WTC11 (cell line): Measurements from ENCODE around the gene SORCS1.

Experiments used
- FOXJ3 ChIP-seq: sonication (generic); formaldehyde crosslinking; IDR thresholded peaks from 2 replicates; pipeline ENCODE4 v1.9.0; 2021; ENCODE audit warnings: missing genetic modification reagents, mild to moderate bottlenecking, borderline replicate concordance
- IRF2 ChIP-seq: sonication (generic); formaldehyde crosslinking; IDR thresholded peaks from 2 replicates; pipeline ENCODE4 v1.8.0; 2022; ENCODE audit warnings: low read depth, missing genetic modification reagents, borderline replicate concordance
- KAT7 ChIP-seq: sonication (generic); formaldehyde crosslinking; IDR thresholded peaks from 2 replicates; pipeline ENCODE4 v1.8.1; 2023; ENCODE audit warnings: missing genetic modification reagents, mild to moderate bottlenecking, borderline replicate concordance
- MLX ChIP-seq: sonication (generic); formaldehyde crosslinking; IDR thresholded peaks from 2 replicates; pipeline ENCODE4 v1.8.1; 2023; ENCODE audit warnings: mild to moderate bottlenecking, missing genetic modification reagents, moderate library complexity
- USF2 ChIP-seq: sonication (generic); formaldehyde crosslinking; IDR thresholded peaks from 2 replicates; pipeline ENCODE4 v1.8.1; 2023; ENCODE audit warnings: mild to moderate bottlenecking, missing genetic modification reagents, moderate library complexity
- ZNF671 ChIP-seq: fragments of 250-450 bp; sonication (Bioruptor Pico); IDR thresholded peaks from 2 replicates; pipeline ENCODE4 v1.8.0; 2021; ENCODE audit warnings: mild to moderate bottlenecking
- TF ChIP-seq, protein P1 (sequence below): sonication (generic); formaldehyde crosslinking; IDR thresholded peaks from 2 replicates; pipeline ENCODE4 v1.8.1; 2023; ENCODE audit warnings: mild to moderate bottlenecking, missing genetic modification reagents, borderline replicate concordance
- TF ChIP-seq, protein P2 (sequence below): fragments of 200-600 bp; IDR thresholded peaks from 2 replicates; pipeline ENCODE4 v1.8.0; 2022; ENCODE audit warnings: antibody characterized with exemption
- TF ChIP-seq, protein P3 (sequence below): sonication (generic); formaldehyde crosslinking; IDR thresholded peaks from 2 replicates; pipeline ENCODE4 v1.8.0; 2022; ENCODE audit warnings: mild to moderate bottlenecking, missing genetic modification reagents
- TF ChIP-seq, protein P4 (sequence below): sonication (generic); formaldehyde crosslinking; conservative IDR thresholded peaks from 2 replicates; pipeline ENCODE4 v1.8.1; 2023; ENCODE audit warnings: mild to moderate bottlenecking, low read depth, missing genetic modification reagents, moderate library complexity
- TF ChIP-seq, protein P5 (sequence below): sonication (generic); formaldehyde crosslinking; IDR thresholded peaks from 2 replicates; pipeline ENCODE4 v1.8.0; 2022; ENCODE audit warnings: mild to moderate bottlenecking, missing genetic modification reagents

DNA sequence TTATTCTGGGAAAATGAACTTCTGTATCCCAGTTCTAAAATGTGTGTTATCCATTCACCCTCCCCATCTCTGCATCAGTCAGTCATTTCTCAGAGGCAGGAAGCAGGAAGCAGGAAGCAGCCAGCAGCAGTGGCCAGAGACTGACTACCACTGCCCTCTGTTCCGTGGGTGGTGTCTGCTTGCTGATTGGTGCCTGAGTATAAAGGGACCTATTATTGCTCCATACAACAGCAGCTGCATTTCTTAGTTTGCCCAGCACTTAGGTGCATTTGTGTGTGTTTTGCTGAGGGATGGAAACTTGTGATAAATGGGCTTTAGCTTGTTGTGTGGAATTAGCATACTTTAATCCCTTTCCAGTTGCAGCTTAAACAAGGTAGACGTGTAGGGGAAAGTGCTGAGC lies 582.2 kb downstream of the SORCS1 start:
- TF ChIP-seq MLX (CRISPR knock-in tag) (no peak), USF2 (CRISPR knock-in tag) (no peak), IRF2 (CRISPR knock-in tag) (no peak), ZNF671 (CRISPR knock-in tag) (no peak), KAT7 (CRISPR knock-in tag) (no peak), FOXJ3 (CRISPR knock-in tag) (no peak)
- TF ChIP-seq, protein P1, sequence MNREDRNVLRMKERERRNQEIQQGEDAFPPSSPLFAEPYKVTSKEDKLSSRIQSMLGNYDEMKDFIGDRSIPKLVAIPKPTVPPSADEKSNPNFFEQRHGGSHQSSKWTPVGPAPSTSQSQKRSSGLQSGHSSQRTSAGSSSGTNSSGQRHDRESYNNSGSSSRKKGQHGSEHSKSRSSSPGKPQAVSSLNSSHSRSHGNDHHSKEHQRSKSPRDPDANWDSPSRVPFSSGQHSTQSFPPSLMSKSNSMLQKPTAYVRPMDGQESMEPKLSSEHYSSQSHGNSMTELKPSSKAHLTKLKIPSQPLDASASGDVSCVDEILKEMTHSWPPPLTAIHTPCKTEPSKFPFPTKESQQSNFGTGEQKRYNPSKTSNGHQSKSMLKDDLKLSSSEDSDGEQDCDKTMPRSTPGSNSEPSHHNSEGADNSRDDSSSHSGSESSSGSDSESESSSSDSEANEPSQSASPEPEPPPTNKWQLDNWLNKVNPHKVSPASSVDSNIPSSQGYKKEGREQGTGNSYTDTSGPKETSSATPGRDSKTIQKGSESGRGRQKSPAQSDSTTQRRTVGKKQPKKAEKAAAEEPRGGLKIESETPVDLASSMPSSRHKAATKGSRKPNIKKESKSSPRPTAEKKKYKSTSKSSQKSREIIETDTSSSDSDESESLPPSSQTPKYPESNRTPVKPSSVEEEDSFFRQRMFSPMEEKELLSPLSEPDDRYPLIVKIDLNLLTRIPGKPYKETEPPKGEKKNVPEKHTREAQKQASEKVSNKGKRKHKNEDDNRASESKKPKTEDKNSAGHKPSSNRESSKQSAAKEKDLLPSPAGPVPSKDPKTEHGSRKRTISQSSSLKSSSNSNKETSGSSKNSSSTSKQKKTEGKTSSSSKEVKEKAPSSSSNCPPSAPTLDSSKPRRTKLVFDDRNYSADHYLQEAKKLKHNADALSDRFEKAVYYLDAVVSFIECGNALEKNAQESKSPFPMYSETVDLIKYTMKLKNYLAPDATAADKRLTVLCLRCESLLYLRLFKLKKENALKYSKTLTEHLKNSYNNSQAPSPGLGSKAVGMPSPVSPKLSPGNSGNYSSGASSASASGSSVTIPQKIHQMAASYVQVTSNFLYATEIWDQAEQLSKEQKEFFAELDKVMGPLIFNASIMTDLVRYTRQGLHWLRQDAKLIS (CRISPR knock-in tag): no peak
- TF ChIP-seq, protein P2, sequence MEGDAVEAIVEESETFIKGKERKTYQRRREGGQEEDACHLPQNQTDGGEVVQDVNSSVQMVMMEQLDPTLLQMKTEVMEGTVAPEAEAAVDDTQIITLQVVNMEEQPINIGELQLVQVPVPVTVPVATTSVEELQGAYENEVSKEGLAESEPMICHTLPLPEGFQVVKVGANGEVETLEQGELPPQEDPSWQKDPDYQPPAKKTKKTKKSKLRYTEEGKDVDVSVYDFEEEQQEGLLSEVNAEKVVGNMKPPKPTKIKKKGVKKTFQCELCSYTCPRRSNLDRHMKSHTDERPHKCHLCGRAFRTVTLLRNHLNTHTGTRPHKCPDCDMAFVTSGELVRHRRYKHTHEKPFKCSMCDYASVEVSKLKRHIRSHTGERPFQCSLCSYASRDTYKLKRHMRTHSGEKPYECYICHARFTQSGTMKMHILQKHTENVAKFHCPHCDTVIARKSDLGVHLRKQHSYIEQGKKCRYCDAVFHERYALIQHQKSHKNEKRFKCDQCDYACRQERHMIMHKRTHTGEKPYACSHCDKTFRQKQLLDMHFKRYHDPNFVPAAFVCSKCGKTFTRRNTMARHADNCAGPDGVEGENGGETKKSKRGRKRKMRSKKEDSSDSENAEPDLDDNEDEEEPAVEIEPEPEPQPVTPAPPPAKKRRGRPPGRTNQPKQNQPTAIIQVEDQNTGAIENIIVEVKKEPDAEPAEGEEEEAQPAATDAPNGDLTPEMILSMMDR: no peak
- TF ChIP-seq, protein P3, sequence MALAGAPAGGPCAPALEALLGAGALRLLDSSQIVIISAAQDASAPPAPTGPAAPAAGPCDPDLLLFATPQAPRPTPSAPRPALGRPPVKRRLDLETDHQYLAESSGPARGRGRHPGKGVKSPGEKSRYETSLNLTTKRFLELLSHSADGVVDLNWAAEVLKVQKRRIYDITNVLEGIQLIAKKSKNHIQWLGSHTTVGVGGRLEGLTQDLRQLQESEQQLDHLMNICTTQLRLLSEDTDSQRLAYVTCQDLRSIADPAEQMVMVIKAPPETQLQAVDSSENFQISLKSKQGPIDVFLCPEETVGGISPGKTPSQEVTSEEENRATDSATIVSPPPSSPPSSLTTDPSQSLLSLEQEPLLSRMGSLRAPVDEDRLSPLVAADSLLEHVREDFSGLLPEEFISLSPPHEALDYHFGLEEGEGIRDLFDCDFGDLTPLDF: no peak
- TF ChIP-seq, protein P4, sequence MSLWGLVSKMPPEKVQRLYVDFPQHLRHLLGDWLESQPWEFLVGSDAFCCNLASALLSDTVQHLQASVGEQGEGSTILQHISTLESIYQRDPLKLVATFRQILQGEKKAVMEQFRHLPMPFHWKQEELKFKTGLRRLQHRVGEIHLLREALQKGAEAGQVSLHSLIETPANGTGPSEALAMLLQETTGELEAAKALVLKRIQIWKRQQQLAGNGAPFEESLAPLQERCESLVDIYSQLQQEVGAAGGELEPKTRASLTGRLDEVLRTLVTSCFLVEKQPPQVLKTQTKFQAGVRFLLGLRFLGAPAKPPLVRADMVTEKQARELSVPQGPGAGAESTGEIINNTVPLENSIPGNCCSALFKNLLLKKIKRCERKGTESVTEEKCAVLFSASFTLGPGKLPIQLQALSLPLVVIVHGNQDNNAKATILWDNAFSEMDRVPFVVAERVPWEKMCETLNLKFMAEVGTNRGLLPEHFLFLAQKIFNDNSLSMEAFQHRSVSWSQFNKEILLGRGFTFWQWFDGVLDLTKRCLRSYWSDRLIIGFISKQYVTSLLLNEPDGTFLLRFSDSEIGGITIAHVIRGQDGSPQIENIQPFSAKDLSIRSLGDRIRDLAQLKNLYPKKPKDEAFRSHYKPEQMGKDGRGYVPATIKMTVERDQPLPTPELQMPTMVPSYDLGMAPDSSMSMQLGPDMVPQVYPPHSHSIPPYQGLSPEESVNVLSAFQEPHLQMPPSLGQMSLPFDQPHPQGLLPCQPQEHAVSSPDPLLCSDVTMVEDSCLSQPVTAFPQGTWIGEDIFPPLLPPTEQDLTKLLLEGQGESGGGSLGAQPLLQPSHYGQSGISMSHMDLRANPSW (CRISPR knock-in tag): no peak
- TF ChIP-seq, protein P5, sequence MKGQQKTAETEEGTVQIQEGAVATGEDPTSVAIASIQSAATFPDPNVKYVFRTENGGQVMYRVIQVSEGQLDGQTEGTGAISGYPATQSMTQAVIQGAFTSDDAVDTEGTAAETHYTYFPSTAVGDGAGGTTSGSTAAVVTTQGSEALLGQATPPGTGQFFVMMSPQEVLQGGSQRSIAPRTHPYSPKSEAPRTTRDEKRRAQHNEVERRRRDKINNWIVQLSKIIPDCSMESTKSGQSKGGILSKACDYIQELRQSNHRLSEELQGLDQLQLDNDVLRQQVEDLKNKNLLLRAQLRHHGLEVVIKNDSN (CRISPR knock-in tag): no peak
